T-cell (primary cell): ENCODE results near the gene WDR72. TPM values are rescaled to one million over a fixed set of nuclear protein-coding genes. Genes with fewer than 3 reads are reported as not detected.

Source experiments
- ATAC-seq, 4 experiments: fragments of 200-7000 bp in 3 of 4; fragments of 150-1000 bp in 1 of 4; cut with Tn5 transposase; replicated peaks in 1 of 4; 1 replicate in 3 of 4; 2 replicates in 1 of 4; pipeline ENCODE4 v1.10.0; 2021; ENCODE audit warnings: moderate library complexity in 3 of 4, mild to moderate bottlenecking in 2 of 4, moderate number of reproducible peaks in 1 of 4
- CTCF ChIA-PET, 2 donors: fragments of 300-600 bp; sonication (Branson Sonifier 250); formaldehyde crosslinking; loops; one replicate each; lab custom pipeline; 2022; ENCODE audit warnings: antibody characterized with exemption in 2 of 2; lab: Charles Lee
- POLR2A ChIA-PET, 2 donors: fragments of 300-600 bp; sonication (Branson Sonifier 250); formaldehyde crosslinking; loops; one replicate each; lab custom pipeline; 2022; ENCODE audit warnings: antibody characterized with exemption in 2 of 2; lab: Charles Lee
- DNase-seq, 35 experiments: peaks; one replicate each; pipeline versions ENCODE4 v3.0.0 to v3.0.0-alpha.2; 2013 to 2023
- H3K27ac ChIP-seq: one replicate; pipeline ENCODE4 v1.5.1; 2013; ENCODE audit warnings: low read length
- H3K27me3 ChIP-seq, 2 experiments: replicated peaks in 1 of 2; 1 replicate in 1 of 2; 2 replicates in 1 of 2; pipeline versions ENCODE4 v1.6.1 to v1.7.0; 2013; ENCODE audit warnings: low read length in 1 of 2, mixed read lengths in 1 of 2; ENCODE audit not compliant: control insufficient read depth in 2 of 2, insufficient read depth in 2 of 2; ENCODE audit errors: extremely low read depth in 1 of 2
- H3K36me3 ChIP-seq, 2 donors: 1 replicate in 1 of 2; 2 replicates in 1 of 2; pipeline versions ENCODE4 v1.6.1 to v1.7.0; 2013; ENCODE audit warnings: low read length in 1 of 2; ENCODE audit not compliant: control insufficient read depth in 2 of 2, insufficient read depth in 1 of 2; ENCODE audit errors: extremely low read depth in 1 of 2
- H3K4me1 ChIP-seq, 2 experiments: 1 replicate in 1 of 2; 2 replicates in 1 of 2; pipeline versions ENCODE4 v1.6.1 to v1.7.0; 2013; ENCODE audit warnings: low read length in 2 of 2, mixed read lengths in 1 of 2; ENCODE audit not compliant: insufficient read depth in 2 of 2, control insufficient read depth in 1 of 2; ENCODE audit errors: extremely low read depth in 1 of 2
- H3K4me3 ChIP-seq, 2 donors: 1 replicate in 1 of 2; 2 replicates in 1 of 2; pipeline versions ENCODE4 v1.5.1 to v1.7.0; 2013; ENCODE audit warnings: mild to moderate bottlenecking in 2 of 2, low read length in 1 of 2, moderate library complexity in 1 of 2; ENCODE audit not compliant: control insufficient read depth in 1 of 2; ENCODE audit errors: extremely low read depth in 1 of 2
- H3K9me3 ChIP-seq: 2 replicates; pipeline ENCODE4 v1.7.0; 2013
- H3K27ac Mint-ChIP-seq, 2 donors: one replicate each; pipeline ENCODE4 v1.8.0; 2020 to 2021; ENCODE audit warnings: mild to moderate bottlenecking in 2 of 2, mixed read lengths in 2 of 2
- H3K27me3 Mint-ChIP-seq, 2 donors: one replicate each; pipeline ENCODE4 v1.8.0; 2021 to 2022; ENCODE audit warnings: mixed read lengths in 2 of 2
- H3K36me3 Mint-ChIP-seq: one replicate; pipeline ENCODE4 v1.8.0; 2021; ENCODE audit warnings: mixed read lengths
- H3K4me1 Mint-ChIP-seq, 3 donors: one replicate each; pipeline ENCODE4 v1.8.0; 2020 to 2022; ENCODE audit warnings: mixed read lengths in 3 of 3, mild to moderate bottlenecking in 1 of 3
- H3K4me3 Mint-ChIP-seq, 3 donors: one replicate each; pipeline ENCODE4 v1.8.0; 2020 to 2022; ENCODE audit warnings: mild to moderate bottlenecking in 3 of 3, mixed read lengths in 3 of 3, moderate library complexity in 3 of 3
- H3K9me3 Mint-ChIP-seq, 3 donors: one replicate each; pipeline ENCODE4 v1.8.0; 2020 to 2022; ENCODE audit warnings: mixed read lengths in 3 of 3
- WGBS: methylation state at CpG from one replicate; pipeline ENCODE4 v1.1.5; 2013; ENCODE audit warnings: missing lambda C conversion rate; ENCODE audit not compliant: insufficient coverage; 5-methylcytosine and 5-hydroxymethylcytosine counted together
- total RNA-seq, 35 experiments: library from RNA in 6 of 35; stranded (reverse) in 6 of 35; fragments of 120-200 nt in 1 of 35; gene quantifications; one replicate each; pipeline versions ENCODE4 v1.2.1 to v1.2.4 and lab custom pipeline; 2013 to 2026

WDR72 gene
- total RNA-seq, 5 donors from 2014 or later (not counting 1 experiment from before 2014, with no cell fraction given), result not detected

- CTCF ChIA-PET, result no interaction called here
- no peak for DNase-seq
- WGBS, result 73% methylated on average over 2 of the region's 5 CpGs
- Histone ChIP-seq H3K9me3 (no peaks in the 10 kb centered on the region), H3K27me3 (no peaks in the 10 kb centered on the region), H3K4me1 (no peaks in the 10 kb centered on the region), H3K27ac (no peak overlapping the region), H3K36me3 (no peaks in the 10 kb centered on the region), H3K4me3 (no peak overlapping the region)
- H3K36me3 Mint-ChIP-seq, result no peaks in the 10 kb centered on the region
- no peak for ATAC-seq
- H3K27me3 Mint-ChIP-seq, result peaks cover 0 to 4% of the 10 kb centered on the region in 2 donors
- no peak overlapping the region for H3K27ac Mint-ChIP-seq
- no peaks in the 10 kb centered on the region for H3K9me3 Mint-ChIP-seq
- no peaks in the 10 kb centered on the region for H3K4me1 Mint-ChIP-seq
- no peak overlapping the region for H3K4me3 Mint-ChIP-seq
- POLR2A ChIA-PET, result no interaction called here
Measured at GRCh38 chr15:53589520-53590057, 169.9 kb downstream of the WDR72 start.

- peaks cover 0 to 4% of the 10 kb centered on the region in 2 donors for H3K27me3 Mint-ChIP-seq
- H3K4me1 ChIP-seq, result no peaks in the 10 kb centered on the region
- H3K4me1 Mint-ChIP-seq, result no peaks in the 10 kb centered on the region
- DNase-seq, result no peak
- no peak overlapping the region for H3K4me3 Mint-ChIP-seq
- no peaks in the 10 kb centered on the region for H3K27me3 ChIP-seq
- CTCF ChIA-PET, result no interaction called here
- WGBS, result no CpG with 5 or more reads among the region's 1 CpG
- H3K27ac ChIP-seq, result no peak overlapping the region
- no peak overlapping the region for H3K27ac Mint-ChIP-seq
- H3K9me3 Mint-ChIP-seq, result no peaks in the 10 kb centered on the region
- no peaks in the 10 kb centered on the region for H3K9me3 ChIP-seq
- no peaks in the 10 kb centered on the region for H3K36me3 ChIP-seq
- POLR2A ChIA-PET, result no interaction called here
- no peaks in the 10 kb centered on the region for H3K36me3 Mint-ChIP-seq
- no peak overlapping the region for H3K4me3 ChIP-seq
- no peak for ATAC-seq
Measured at GRCh38 chr15:53588773-53589172, 170.7 kb downstream of the WDR72 start.

- H3K27me3 Mint-ChIP-seq, result no peaks in the 10 kb centered on the region
- H3K9me3 ChIP-seq, result no peaks in the 10 kb centered on the region
- H3K4me3 Mint-ChIP-seq, result no peak overlapping the region
- no peaks in the 10 kb centered on the region for H3K9me3 Mint-ChIP-seq
- 33% methylated on average over 1 of the region's 3 CpGs for WGBS
- POLR2A ChIA-PET, result no interaction called here
- DNase-seq (no peak), ATAC-seq (no peak)
- H3K27me3 ChIP-seq, result no peaks in the 10 kb centered on the region
- H3K36me3 ChIP-seq, result no peaks in the 10 kb centered on the region
- H3K27ac ChIP-seq, result no peak overlapping the region
- no peaks in the 10 kb centered on the region for H3K4me1 Mint-ChIP-seq
- H3K36me3 Mint-ChIP-seq, result no peaks in the 10 kb centered on the region
- H3K4me1 ChIP-seq, result no peaks in the 10 kb centered on the region
- H3K27ac Mint-ChIP-seq, result no peak overlapping the region
- CTCF ChIA-PET, result no interaction called here
- no peak overlapping the region for H3K4me3 ChIP-seq
Measured at GRCh38 chr15:53586799-53587198, 172.7 kb downstream of the WDR72 start.

DNA sequence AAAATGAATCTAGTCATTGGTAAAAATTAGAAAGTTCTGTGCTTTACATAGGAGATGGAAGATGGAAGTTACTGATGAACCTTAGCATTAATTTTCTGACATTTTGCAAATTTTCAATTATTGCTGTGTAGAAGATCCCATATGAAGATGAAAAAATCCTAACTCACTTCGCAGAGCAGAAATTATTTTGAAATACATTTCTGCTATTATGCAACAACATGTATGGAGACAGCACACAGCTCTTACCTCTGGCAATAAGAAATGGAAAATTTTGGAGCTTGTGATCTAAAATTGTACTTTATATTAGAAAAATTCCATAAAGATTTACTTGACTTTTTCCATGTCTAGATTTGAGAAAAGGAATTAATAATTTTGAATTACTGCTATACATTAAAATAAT is 177.9 kb downstream of the WDR72 start:
- ATAC-seq, result no peak
- DNase-seq, result no peak
- no peaks in the 10 kb centered on the region for H3K27me3 ChIP-seq
- H3K27me3 Mint-ChIP-seq, result peaks cover 0 to 3% of the 10 kb centered on the region in 2 donors
- no peaks in the 10 kb centered on the region for H3K9me3 Mint-ChIP-seq
- ChIA-PET POLR2A (no interaction called here), CTCF (no interaction called here)
- H3K4me3 Mint-ChIP-seq, result no peak overlapping the region
- no peaks in the 10 kb centered on the region for H3K4me1 Mint-ChIP-seq
- H3K4me1 ChIP-seq, result no peaks in the 10 kb centered on the region
- H3K27ac ChIP-seq, result no peak overlapping the region
- H3K27ac Mint-ChIP-seq, result no peak overlapping the region
- H3K9me3 ChIP-seq, result no peaks in the 10 kb centered on the region
- H3K4me3 ChIP-seq, result no peak overlapping the region
- no peaks in the 10 kb centered on the region for H3K36me3 Mint-ChIP-seq
- WGBS, result no CpG with 5 or more reads among the region's 1 CpG
- H3K36me3 ChIP-seq, result no peaks in the 10 kb centered on the region

GRCh38 chr15:53580366-53580765 is 179.1 kb downstream of the WDR72 start:
- no peak overlapping the region for H3K27ac Mint-ChIP-seq
- peaks cover 0 to 7% of the 10 kb centered on the region in 2 donors for H3K27me3 Mint-ChIP-seq
- POLR2A ChIA-PET, result no interaction called here
- 75% methylated on average over 2 of the region's 3 CpGs for WGBS
- Histone ChIP-seq H3K27me3 (no peaks in the 10 kb centered on the region), H3K27ac (no peak overlapping the region), H3K4me1 (no peaks in the 10 kb centered on the region), H3K36me3 (no peaks in the 10 kb centered on the region), H3K9me3 (no peaks in the 10 kb centered on the region), H3K4me3 (no peak overlapping the region)
- no peak for DNase-seq
- H3K9me3 Mint-ChIP-seq, result no peaks in the 10 kb centered on the region
- H3K4me1 Mint-ChIP-seq, result no peaks in the 10 kb centered on the region
- no peaks in the 10 kb centered on the region for H3K36me3 Mint-ChIP-seq
- H3K4me3 Mint-ChIP-seq, result no peak overlapping the region
- CTCF ChIA-PET, result interaction anchor here in 1 of 2 donors (0.6 kb wide), 1 partner anchor 133 kb away, joined by 3 read pairs; no protein-coding TSS in a partner anchor
- ATAC-seq, result no peak

DNA sequence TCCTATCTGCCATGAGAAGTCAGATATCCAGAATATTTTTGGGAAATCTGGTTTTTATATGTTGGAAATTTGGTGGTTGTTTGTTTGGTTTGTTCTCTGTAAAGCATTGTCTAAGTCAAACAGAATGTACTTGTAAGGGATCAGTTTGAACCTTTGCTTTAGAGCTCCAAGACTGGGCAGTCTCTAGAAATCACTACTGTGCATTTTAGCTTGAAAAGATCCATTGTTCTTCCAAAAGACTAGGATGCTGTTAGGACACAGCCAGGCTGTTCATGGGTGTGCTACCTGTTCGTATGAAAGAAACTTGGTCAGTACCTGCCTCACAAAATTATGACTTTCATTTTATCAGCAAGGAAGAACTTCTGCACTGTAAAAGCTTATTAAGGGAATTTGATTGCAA is 182.6 kb downstream of the WDR72 start:
- no CpG with 5 or more reads among the region's 1 CpG for WGBS
- Mint-ChIP-seq H3K4me1 (no peaks in the 10 kb centered on the region), H3K36me3 (no peaks in the 10 kb centered on the region), H3K4me3 (no peak overlapping the region), H3K9me3 (no peaks in the 10 kb centered on the region), H3K27me3 (peaks cover 0 to 7% of the 10 kb centered on the region in 2 donors), H3K27ac (no peak overlapping the region)
- H3K27me3 ChIP-seq, result no peaks in the 10 kb centered on the region
- no peaks in the 10 kb centered on the region for H3K36me3 ChIP-seq
- H3K4me1 ChIP-seq, result no peaks in the 10 kb centered on the region
- H3K4me3 ChIP-seq, result no peak overlapping the region
- DNase-seq, result no peak
- no peak for ATAC-seq
- ChIA-PET POLR2A (no interaction called here), CTCF (no interaction called here)
- no peaks in the 10 kb centered on the region for H3K9me3 ChIP-seq
- H3K27ac ChIP-seq, result no peak overlapping the region

DNA sequence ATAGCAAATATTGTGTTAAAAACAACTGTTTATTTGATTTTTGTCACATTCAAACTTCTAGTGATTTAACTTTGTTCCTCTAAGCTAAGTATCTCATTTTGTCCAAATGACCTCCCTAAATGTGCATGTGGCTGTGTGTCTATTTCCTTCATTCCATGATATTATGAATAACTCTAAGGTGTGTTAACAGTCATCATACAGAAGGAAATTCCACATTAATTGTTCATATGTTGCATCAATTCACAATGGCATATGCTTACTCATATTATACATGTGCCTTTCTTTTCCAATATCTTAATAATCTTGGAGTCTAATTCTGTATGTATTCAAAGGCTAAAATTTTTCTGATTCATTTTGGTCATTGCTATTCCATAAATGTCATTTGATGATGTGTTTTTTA is 186.4 kb downstream of the WDR72 start:
- H3K9me3 ChIP-seq, result no peaks in the 10 kb centered on the region
- no peak overlapping the region for H3K27ac ChIP-seq
- no peak overlapping the region for H3K27ac Mint-ChIP-seq
- ATAC-seq (no peak), DNase-seq (no peak)
- no peaks in the 10 kb centered on the region for H3K27me3 ChIP-seq
- no peak overlapping the region for H3K4me3 ChIP-seq
- H3K27me3 Mint-ChIP-seq, result peaks cover 0 to 7% of the 10 kb centered on the region in 2 donors
- no peaks in the 10 kb centered on the region for H3K36me3 ChIP-seq
- H3K4me1 ChIP-seq, result no peaks in the 10 kb centered on the region
- no peaks in the 10 kb centered on the region for H3K4me1 Mint-ChIP-seq
- H3K9me3 Mint-ChIP-seq, result no peaks in the 10 kb centered on the region
- no peaks in the 10 kb centered on the region for H3K36me3 Mint-ChIP-seq
- no peak overlapping the region for H3K4me3 Mint-ChIP-seq
- ChIA-PET POLR2A (no interaction called here), CTCF (no interaction called here)
